AG09309 (cell line): Measurements from ENCODE around the gene ZNF408.

Source experiments
- DNase-seq: peaks from one replicate; pipeline ENCODE4 v3.0.0-alpha.2; 2010; ENCODE audit warnings: low read depth
- H3K4me3 ChIP-seq: 2 replicates; pipeline ENCODE4 v1.5.1; 2011; ENCODE audit warnings: mild to moderate bottlenecking, low read depth, low read length, moderate library complexity; ENCODE audit not compliant: control insufficient read depth
- CTCF ChIP-seq: IDR thresholded peaks from 2 replicates; pipeline ENCODE4 v1.5.1; 2011; ENCODE audit warnings: mild to moderate bottlenecking, low read depth, low read length, inconsistent platforms; ENCODE audit not compliant: insufficient read depth, control insufficient read depth; ENCODE audit errors: missing control alignments

The ZNF408 gene

GRCh38 chr11:46662366-46662765 is 38.5 kb upstream of the ZNF408 start:
- TF ChIP-seq CTCF: no peak
- no peak for DNase-seq
- H3K4me3 ChIP-seq: no peak overlapping the region

- no peak for DNase-seq
- TF ChIP-seq CTCF: no peak
- H3K4me3 ChIP-seq: no peak overlapping the region
Observed at GRCh38 chr11:46663277-46663940, 37.4 kb upstream of the ZNF408 start.

GRCh38 chr11:46664612-46665011 is 36.2 kb upstream of the ZNF408 start:
- DNase-seq: no peak
- no peak for TF ChIP-seq CTCF
- no peak overlapping the region for H3K4me3 ChIP-seq

GRCh38 chr11:46665356-46665755 is 35.5 kb upstream of the ZNF408 start:
- no peak overlapping the region for H3K4me3 ChIP-seq
- TF ChIP-seq CTCF: no peak
- no peak for DNase-seq

GRCh38 chr11:46666516-46666915 is 34.3 kb upstream of the ZNF408 start:
- DNase-seq: no peak
- H3K4me3 ChIP-seq: no peak overlapping the region
- no peak for TF ChIP-seq CTCF

GRCh38 chr11:46667043-46667481 is 33.8 kb upstream of the ZNF408 start:
- H3K4me3 ChIP-seq: no peak overlapping the region
- TF ChIP-seq CTCF: no peak
- no peak for DNase-seq
